Measurements from ENCODE around the gene AP3D1. TPM values are rescaled to one million over a fixed set of nuclear protein-coding genes. Genes with fewer than 3 reads are reported as not detected.

AP3D1 gene
- total RNA-seq, 1 experiment from 2014 or later: 75.5 TPM

- Histone ChIP-seq H3K9me3 (ENCODE audit: insufficient read depth, low read depth) (no peaks in the 10 kb centered on the region), H3K27me3 (ENCODE audit: insufficient read depth, low read depth) (no peaks in the 10 kb centered on the region), H3K27ac (no peak overlapping the region), H2AFZ (no peak overlapping the region), H3K4me3 (no peak overlapping the region), H3K4me1 (replicated peaks; ENCODE audit: insufficient read depth) (no peaks in the 10 kb centered on the region), H3K79me2 (ENCODE audit: low read depth) (peaks cover 70% of the 10 kb centered on the region), H3K36me3 (ENCODE audit: low read depth) (no peaks in the 10 kb centered on the region), H3K9me2 (ENCODE audit: insufficient read depth) (no peaks in the 10 kb centered on the region), H4K20me1 (ENCODE audit: insufficient read depth) (peaks cover 73% of the 10 kb centered on the region), H3F3A (ENCODE audit: insufficient read depth, low read depth) (no peaks in the 10 kb centered on the region), H3K4me2 (no peak overlapping the region)
- no peak for DNase-seq
- BruUV-seq (replicated peaks): no TSS peak
- intact Hi-C loops (cut with micrococcal nuclease; ENCODE audit: unreplicated experiment): no loop called here
- TF ChIP-seq EZH2 (IDR thresholded peaks at IDR 0.05; ENCODE audit: low read depth) (no peak), CTCF (conservative IDR thresholded peaks at IDR 0.05) (no peak)
- ChIA-PET CTCF (interaction anchor here (0.7 kb wide), 1 partner anchor 29 kb away, joined by 4 read pairs; no protein-coding TSS in a partner anchor), POLR2A (ENCODE audit: unreplicated experiment) (interaction anchor here (0.7 kb wide), 1 partner anchor 316 kb away, joined by 11 read pairs; no protein-coding TSS in a partner anchor)
These were observed 9.1 kb downstream of the AP3D1 start for GRCh38 chr19:2142173-2142829.

GRCh38 chr19:2140138-2140569 lies 11.2 kb downstream of the AP3D1 start:
- ChIA-PET CTCF (interaction anchor here (0.6 kb wide), 1 partner anchor 117 kb away, joined by 22 read pairs; no protein-coding TSS in a partner anchor), POLR2A (ENCODE audit: unreplicated experiment) (no interaction called here)
- no peaks in the 10 kb centered on the region for H3K36me3 ChIP-seq (ENCODE audit: low read depth)
- peaks cover 52% of the 10 kb centered on the region for H4K20me1 ChIP-seq (ENCODE audit: insufficient read depth)
- no peak for DNase-seq
- H3K79me2 ChIP-seq (ENCODE audit: low read depth): peaks cover 49% of the 10 kb centered on the region
- H3K4me1 ChIP-seq (replicated peaks; ENCODE audit: insufficient read depth): no peaks in the 10 kb centered on the region
- no peaks in the 10 kb centered on the region for H3K27me3 ChIP-seq (ENCODE audit: insufficient read depth, low read depth)
- H3K4me3 ChIP-seq: no peak overlapping the region
- no TSS peak for BruUV-seq (replicated peaks)
- no peak for TF ChIP-seq EZH2 (IDR thresholded peaks at IDR 0.05; ENCODE audit: low read depth)
- no peak for TF ChIP-seq CTCF (conservative IDR thresholded peaks at IDR 0.05)
- no peak overlapping the region for H3K27ac ChIP-seq
- intact Hi-C loops (cut with micrococcal nuclease; ENCODE audit: unreplicated experiment): no loop called here
- no peaks in the 10 kb centered on the region for H3F3A ChIP-seq (ENCODE audit: insufficient read depth, low read depth)
- H3K9me2 ChIP-seq (ENCODE audit: insufficient read depth): no peaks in the 10 kb centered on the region
- H2AFZ ChIP-seq: no peak overlapping the region
- H3K4me2 ChIP-seq: no peak overlapping the region
- H3K9me3 ChIP-seq (ENCODE audit: insufficient read depth, low read depth): no peaks in the 10 kb centered on the region

- H3K9me3 ChIP-seq (ENCODE audit: insufficient read depth, low read depth): no peaks in the 10 kb centered on the region
- H3K4me3 ChIP-seq: no peak overlapping the region
- H3F3A ChIP-seq (ENCODE audit: insufficient read depth, low read depth): no peaks in the 10 kb centered on the region
- no peaks in the 10 kb centered on the region for H3K36me3 ChIP-seq (ENCODE audit: low read depth)
- peaks cover 46% of the 10 kb centered on the region for H4K20me1 ChIP-seq (ENCODE audit: insufficient read depth)
- intact Hi-C loops (cut with micrococcal nuclease; ENCODE audit: unreplicated experiment): no loop called here
- H2AFZ ChIP-seq: no peak overlapping the region
- no TSS peak for BruUV-seq (replicated peaks)
- H3K9me2 ChIP-seq (ENCODE audit: insufficient read depth): no peaks in the 10 kb centered on the region
- DNase-seq: no peak
- no peak overlapping the region for H3K4me2 ChIP-seq
- H3K27me3 ChIP-seq (ENCODE audit: insufficient read depth, low read depth): no peaks in the 10 kb centered on the region
- H3K27ac ChIP-seq: no peak overlapping the region
- H3K4me1 ChIP-seq (replicated peaks; ENCODE audit: insufficient read depth): no peaks in the 10 kb centered on the region
- H3K79me2 ChIP-seq (ENCODE audit: low read depth): peaks cover 43% of the 10 kb centered on the region
- ChIA-PET POLR2A (ENCODE audit: unreplicated experiment) (no interaction called here), CTCF (no interaction called here)
- TF ChIP-seq CTCF (conservative IDR thresholded peaks at IDR 0.05): no peak
- TF ChIP-seq EZH2 (IDR thresholded peaks at IDR 0.05; ENCODE audit: low read depth): no peak
These were observed 11.8 kb downstream of the AP3D1 start for GRCh38 chr19:2139385-2140137.

Data from PC-9 (cell line).